Nephron (organoid): Measurements from ENCODE around the gene WSB2.

Experiments
- H3K27ac Mint-ChIP-seq, 3 experiments: 2 replicates each; pipeline ENCODE4 v1.8.0; 2020; ENCODE audit warnings: mixed read lengths in 3 of 3, mild to moderate bottlenecking in 2 of 3, moderate library complexity in 1 of 3
- H3K27me3 Mint-ChIP-seq: 2 replicates; pipeline ENCODE4 v1.8.0; 2021; ENCODE audit warnings: low read depth, mild to moderate bottlenecking, moderate library complexity, mixed read lengths
- H3K36me3 Mint-ChIP-seq: 2 replicates; pipeline ENCODE4 v1.8.0; 2020; ENCODE audit warnings: low read depth, mixed read lengths
- H3K4me1 Mint-ChIP-seq: 2 replicates; pipeline ENCODE4 v1.8.0; 2020; ENCODE audit warnings: mixed read lengths
- H3K4me3 Mint-ChIP-seq, 3 experiments: 2 replicates each; pipeline ENCODE4 v1.8.0; 2020; ENCODE audit warnings: mild to moderate bottlenecking in 3 of 3, mixed read lengths in 3 of 3, moderate library complexity in 2 of 3
- H3K9me3 Mint-ChIP-seq: 2 replicates; pipeline ENCODE4 v1.8.0; 2020; ENCODE audit warnings: mixed read lengths
- CTCF ChIP-seq, 3 experiments: fragments of 200-600 bp; sonication (generic); IDR thresholded peaks; one replicate each; pipeline ENCODE4 v1.5.0; 2021; ENCODE audit warnings: antibody characterized with exemption in 3 of 3; ENCODE audit not compliant: unreplicated experiment in 3 of 3

WSB2 gene

GRCh38 chr12:118055144-118055557, 5.8 kb downstream of the WSB2 start:
- H3K27ac Mint-ChIP-seq, result no peak overlapping the region
- H3K27me3 Mint-ChIP-seq, result no peaks in the 10 kb centered on the region
- H3K4me1 Mint-ChIP-seq, result peaks cover 29% of the 10 kb centered on the region
- no peaks in the 10 kb centered on the region for H3K9me3 Mint-ChIP-seq
- peak; percentile 35 to 48 (median 37) for TF ChIP-seq CTCF (IDR thresholded peaks at IDR 0.05; ENCODE audit: unreplicated experiment in 3 of 3)
- peak overlapping the region in 2 of 3 experiments; percentile 35 to 45 for H3K4me3 Mint-ChIP-seq
- peaks cover 31% of the 10 kb centered on the region for H3K36me3 Mint-ChIP-seq

GRCh38 chr12:118053071-118053985, 7.7 kb downstream of the WSB2 start:
- Mint-ChIP-seq H3K4me3 (no peak overlapping the region), H3K27me3 (no peaks in the 10 kb centered on the region), H3K9me3 (no peaks in the 10 kb centered on the region), H3K4me1 (peaks cover 15% of the 10 kb centered on the region), H3K36me3 (peaks cover 43% of the 10 kb centered on the region), H3K27ac (peak overlapping the region; percentile 1 to 26 (median 6))
- TF ChIP-seq CTCF (IDR thresholded peaks at IDR 0.05; ENCODE audit: unreplicated experiment in 3 of 3), result no peak

DNA sequence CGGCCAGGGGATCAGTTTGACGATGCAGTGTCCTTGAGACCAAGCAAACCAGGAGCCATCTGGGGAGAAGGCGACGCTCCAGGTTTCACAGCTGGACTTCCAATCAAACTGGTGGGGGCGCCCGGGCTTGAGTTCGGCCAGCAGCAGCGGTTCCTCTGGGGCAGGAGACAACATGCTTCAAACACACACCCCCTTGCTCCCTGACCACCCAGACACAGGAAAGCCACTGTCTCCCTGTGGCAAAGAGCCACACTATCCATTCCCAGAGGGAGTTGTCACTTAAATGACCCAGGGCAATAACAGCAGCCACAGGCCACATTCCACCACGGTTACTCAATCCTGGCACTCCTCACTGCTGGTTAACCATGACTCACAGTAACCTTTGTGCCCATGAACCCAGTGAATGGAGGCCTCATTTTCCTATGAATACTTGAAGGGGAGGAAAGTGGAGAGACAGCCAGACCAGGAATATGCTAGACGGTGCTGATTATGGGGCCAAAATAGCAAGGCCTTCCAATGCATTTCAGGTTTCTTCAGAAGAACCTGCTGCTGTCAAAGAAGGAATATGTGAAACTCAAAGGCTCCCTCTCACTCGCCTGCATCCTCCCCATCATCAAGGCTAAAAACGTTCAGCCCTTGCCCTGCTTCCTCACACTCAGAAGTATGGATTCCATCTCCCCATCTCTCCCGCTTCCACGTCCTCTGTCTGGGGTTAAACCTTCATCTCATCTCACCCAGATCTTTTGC, 8.5 kb downstream of the WSB2 start:
- Mint-ChIP-seq H3K36me3 (peaks cover 43% of the 10 kb centered on the region), H3K4me3 (no peak overlapping the region), H3K27me3 (no peaks in the 10 kb centered on the region), H3K27ac (peak overlapping the region; percentile 15 to 69 (median 28)), H3K9me3 (no peaks in the 10 kb centered on the region), H3K4me1 (peaks cover 15% of the 10 kb centered on the region)
- TF ChIP-seq CTCF (IDR thresholded peaks at IDR 0.05; ENCODE audit: unreplicated experiment in 3 of 3), result no peak

DNA sequence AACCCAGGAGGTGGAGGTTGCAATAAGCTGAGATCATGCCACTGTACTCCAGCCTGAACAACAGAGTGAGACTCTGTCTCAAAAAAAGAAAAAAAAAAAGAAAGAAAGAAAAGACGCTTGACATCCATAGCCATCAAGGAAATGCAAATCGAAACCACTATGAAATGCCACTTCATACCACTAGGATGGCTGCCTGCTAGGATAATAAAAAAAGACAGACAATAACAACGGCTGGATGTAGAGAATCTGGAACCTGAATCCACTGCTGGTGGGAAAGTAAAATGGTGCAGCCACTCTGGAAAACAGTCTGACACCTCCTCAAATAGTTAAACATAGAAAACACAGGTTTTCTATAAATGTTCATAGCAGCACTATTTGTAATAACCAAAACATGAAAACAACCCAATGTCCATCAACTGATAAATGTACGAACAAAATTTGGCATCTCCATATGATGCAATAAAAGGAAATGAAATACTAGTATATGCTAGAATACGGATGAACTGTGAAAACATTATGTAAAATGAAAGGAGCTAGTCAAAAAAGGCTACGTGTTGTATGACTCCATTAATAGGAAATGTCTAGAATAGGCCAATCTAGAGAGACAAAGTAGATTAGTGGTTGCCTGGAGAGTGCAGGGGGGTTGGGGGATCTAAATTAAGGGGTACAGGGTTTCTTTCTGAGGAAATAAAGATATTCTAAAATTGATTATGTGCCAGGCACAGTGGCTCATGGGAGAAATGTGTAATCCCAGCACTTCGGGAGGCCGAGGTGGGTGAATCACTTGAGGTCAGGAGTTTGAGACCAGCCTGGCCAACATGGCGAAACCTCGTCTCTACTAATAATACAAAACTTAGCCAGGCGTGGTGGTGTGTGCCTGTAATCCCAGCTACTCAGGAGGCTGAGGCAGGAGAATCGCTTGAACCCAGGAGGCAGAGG, 9.7 kb downstream of the WSB2 start:
- peaks cover 51% of the 10 kb centered on the region for H3K36me3 Mint-ChIP-seq
- peaks cover 14% of the 10 kb centered on the region for H3K4me1 Mint-ChIP-seq
- TF ChIP-seq CTCF (IDR thresholded peaks at IDR 0.05; ENCODE audit: unreplicated experiment in 3 of 3), result no peak
- no peaks in the 10 kb centered on the region for H3K27me3 Mint-ChIP-seq
- H3K9me3 Mint-ChIP-seq, result no peaks in the 10 kb centered on the region
- H3K27ac Mint-ChIP-seq, result no peak overlapping the region
- no peak overlapping the region for H3K4me3 Mint-ChIP-seq

DNA sequence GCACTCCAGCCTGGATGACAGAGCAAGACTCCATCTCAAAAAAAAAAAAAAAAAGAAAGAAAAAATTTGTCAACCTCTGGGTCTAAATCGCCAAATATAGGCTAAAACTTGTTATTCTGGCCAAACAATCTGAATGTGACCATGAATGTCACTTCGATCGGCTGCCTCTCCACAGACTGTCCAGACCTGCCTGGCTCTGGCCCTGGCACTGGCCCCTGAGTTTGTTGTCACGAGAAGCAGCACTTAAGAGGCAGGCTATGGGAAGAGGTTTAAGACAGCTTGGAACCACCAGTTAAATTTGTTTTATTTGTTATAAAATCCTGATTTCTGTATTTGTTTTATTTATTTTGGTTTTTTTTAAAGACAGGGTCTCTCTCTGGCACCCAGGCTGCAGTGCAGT, 14.5 kb downstream of the WSB2 start:
- no peak for TF ChIP-seq CTCF (IDR thresholded peaks at IDR 0.05; ENCODE audit: unreplicated experiment in 3 of 3)
- peaks cover 67% of the 10 kb centered on the region for H3K36me3 Mint-ChIP-seq
- H3K27me3 Mint-ChIP-seq, result no peaks in the 10 kb centered on the region
- no peaks in the 10 kb centered on the region for H3K9me3 Mint-ChIP-seq
- H3K4me3 Mint-ChIP-seq, result no peak overlapping the region
- no peak overlapping the region for H3K27ac Mint-ChIP-seq
- H3K4me1 Mint-ChIP-seq, result no peaks in the 10 kb centered on the region
